ENCODE results near the gene CA11. TPM values are rescaled to one million over a fixed set of nuclear protein-coding genes. Genes with fewer than 3 reads are reported as not detected.
"Not testable (repeated sequence)": the region's sequence is repeated elsewhere in the genome, so short reads cannot be mapped to it uniquely, and the experiment has no call there.

Gene CA11
- 3.0 and 3.2 TPM in 2 replicates for polyA plus RNA-seq (2011; rRNA removed)
- polyA minus RNA-seq (2011; rRNA and poly(A)+ RNA removed) = 0.41 and 1.3 TPM in 2 replicates

DNA sequence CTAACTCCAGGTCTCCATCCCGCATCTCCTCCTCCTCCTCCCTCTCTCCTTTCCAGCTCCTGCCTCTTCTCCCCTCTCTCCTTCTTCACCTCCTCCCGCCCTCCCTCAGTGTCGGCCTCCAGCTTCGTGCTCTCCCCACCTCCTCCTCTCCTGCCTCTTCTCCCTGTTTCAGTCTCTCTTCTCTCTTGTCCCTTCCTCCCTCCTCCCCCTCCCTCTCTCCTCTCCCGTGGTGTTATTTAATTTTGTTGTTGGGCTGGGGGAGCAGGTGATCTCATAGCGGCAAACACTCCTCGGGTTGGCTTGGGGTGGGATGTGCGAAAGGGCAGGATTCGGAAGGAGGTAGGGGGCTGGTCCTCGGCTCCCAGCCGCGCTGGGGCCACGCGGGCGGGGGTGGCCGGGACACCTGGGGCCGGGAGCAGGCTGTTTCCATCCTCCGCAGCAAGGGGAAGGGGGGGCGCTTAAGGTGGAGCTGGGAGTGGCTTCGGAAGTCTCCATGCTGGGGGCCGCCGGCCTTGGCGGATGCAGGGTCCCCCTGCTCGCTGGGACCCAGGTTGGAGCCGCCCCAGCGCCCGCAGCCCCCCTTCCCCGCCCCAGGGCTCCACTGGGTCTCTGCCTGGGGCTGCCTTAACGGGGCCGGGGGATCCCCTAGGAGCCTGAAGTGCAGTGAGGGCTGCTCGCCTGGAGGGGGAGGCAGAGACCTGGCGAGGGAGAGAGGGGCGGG, at the start of gene CA11:
Gene CA11, minus strand, starts transcription at position 187 of the 721 bp plus-strand sequence. CDS start 555 bp downstream, outside the sequence.
- no peak for DNase-seq (ENCODE audit: low read depth)
- ChIA-PET POLR2A (no interaction called here), CTCF (interaction anchor here (0.6 to 3.5 kb wide), 23 partner anchors 10 to 196 kb away, joined by 3 to 20 read pairs (median 4); partner anchors contain the start of genes RPL18 and SPHK2)
- Histone ChIP-seq H3K36me3 (ENCODE audit: control insufficient read depth, insufficient read depth, low read length) (no peaks in the 10 kb centered on the region), H3K4me3 (ENCODE audit: low read depth, low read length) (peak within 1 kb of the TSS; percentile 47), H3K27me3 (ENCODE audit: control insufficient read depth, insufficient read depth, low read length) (no peaks in the 10 kb centered on the region)
- TF ChIP-seq, protein P1, sequence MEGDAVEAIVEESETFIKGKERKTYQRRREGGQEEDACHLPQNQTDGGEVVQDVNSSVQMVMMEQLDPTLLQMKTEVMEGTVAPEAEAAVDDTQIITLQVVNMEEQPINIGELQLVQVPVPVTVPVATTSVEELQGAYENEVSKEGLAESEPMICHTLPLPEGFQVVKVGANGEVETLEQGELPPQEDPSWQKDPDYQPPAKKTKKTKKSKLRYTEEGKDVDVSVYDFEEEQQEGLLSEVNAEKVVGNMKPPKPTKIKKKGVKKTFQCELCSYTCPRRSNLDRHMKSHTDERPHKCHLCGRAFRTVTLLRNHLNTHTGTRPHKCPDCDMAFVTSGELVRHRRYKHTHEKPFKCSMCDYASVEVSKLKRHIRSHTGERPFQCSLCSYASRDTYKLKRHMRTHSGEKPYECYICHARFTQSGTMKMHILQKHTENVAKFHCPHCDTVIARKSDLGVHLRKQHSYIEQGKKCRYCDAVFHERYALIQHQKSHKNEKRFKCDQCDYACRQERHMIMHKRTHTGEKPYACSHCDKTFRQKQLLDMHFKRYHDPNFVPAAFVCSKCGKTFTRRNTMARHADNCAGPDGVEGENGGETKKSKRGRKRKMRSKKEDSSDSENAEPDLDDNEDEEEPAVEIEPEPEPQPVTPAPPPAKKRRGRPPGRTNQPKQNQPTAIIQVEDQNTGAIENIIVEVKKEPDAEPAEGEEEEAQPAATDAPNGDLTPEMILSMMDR (IDR thresholded peaks at IDR 0.05; ENCODE audit: insufficient read depth, low read depth, low read length) = peak; percentile 94

GRCh38 chr19:48693629-48694028, 47.6 kb upstream of the CA11 start:
- H3K36me3 ChIP-seq (ENCODE audit: control insufficient read depth, insufficient read depth, low read length); DNase-seq (ENCODE audit: low read depth); H3K4me3 ChIP-seq (ENCODE audit: low read depth, low read length); POLR2A ChIA-PET; H3K27me3 ChIP-seq (ENCODE audit: control insufficient read depth, insufficient read depth, low read length): not testable (repeated sequence)
- CTCF ChIA-PET = interaction anchor here (1.4 to 1.9 kb wide), 4 partner anchors 10 to 48 kb away, joined by 3 to 9 read pairs (median 4); partner anchors contain the start of gene CA11

DNA sequence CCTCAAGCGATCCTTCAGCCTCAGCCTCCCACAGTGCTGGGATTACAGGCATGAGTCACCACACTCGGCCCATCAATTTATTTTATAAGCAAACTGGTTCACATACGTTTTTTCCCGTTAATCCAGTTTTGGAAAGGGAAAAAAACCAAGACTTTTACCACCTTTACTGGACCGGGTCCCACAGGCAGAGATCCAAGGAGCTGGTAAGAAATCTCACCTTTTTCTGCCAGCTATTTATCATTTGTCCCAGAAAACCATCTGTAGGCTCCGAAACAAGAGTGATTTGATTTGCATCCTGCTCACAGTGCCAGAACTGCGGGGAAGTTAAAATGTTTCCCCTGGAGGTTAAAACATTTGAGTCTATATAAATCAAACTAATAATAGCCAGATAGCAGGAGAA, 43.5 kb upstream of the CA11 start:
- POLR2A ChIA-PET = no interaction called here
- H3K36me3 ChIP-seq (ENCODE audit: control insufficient read depth, insufficient read depth, low read length) = no peaks in the 10 kb centered on the region
- TF ChIP-seq, protein P1 (IDR thresholded peaks at IDR 0.05; ENCODE audit: insufficient read depth, low read depth, low read length) = no peak
- no peak overlapping the region for H3K4me3 ChIP-seq (ENCODE audit: low read depth, low read length)
- CTCF ChIA-PET = interaction anchor here (2.3 kb wide), 1 partner anchor 14 kb away, joined by 10 read pairs; no protein-coding TSS in a partner anchor
- no peaks in the 10 kb centered on the region; the same call in 1 of the 2 replicates for H3K27me3 ChIP-seq (ENCODE audit: control insufficient read depth, insufficient read depth, low read length)
- DNase-seq (ENCODE audit: low read depth) = no peak

DNA sequence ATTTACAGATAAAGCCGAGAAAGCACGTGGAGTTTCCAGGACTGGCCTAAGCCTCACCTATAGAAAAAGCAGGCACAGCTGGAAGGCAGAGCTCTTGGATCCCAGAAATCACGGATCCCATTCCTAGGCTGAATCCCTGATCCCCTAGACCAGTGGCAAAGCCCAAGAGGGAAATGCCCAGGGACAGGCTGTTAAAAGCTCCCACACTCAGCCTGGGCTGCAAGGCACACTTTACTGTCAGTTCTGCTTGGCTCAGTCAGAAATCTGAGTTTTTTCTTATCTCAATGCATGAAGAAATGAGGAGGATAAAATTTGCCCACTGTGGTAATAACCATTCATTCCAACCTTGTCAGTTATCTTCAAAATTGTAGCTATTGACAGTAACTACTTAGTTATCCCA, 41.8 kb upstream of the CA11 start:
- DNase-seq (ENCODE audit: low read depth) = no peak
- H3K36me3 ChIP-seq (ENCODE audit: control insufficient read depth, insufficient read depth, low read length) = no peaks in the 10 kb centered on the region
- no peaks in the 10 kb centered on the region; the same call in 1 of the 2 replicates for H3K27me3 ChIP-seq (ENCODE audit: control insufficient read depth, insufficient read depth, low read length)
- TF ChIP-seq, protein P1 (IDR thresholded peaks at IDR 0.05; ENCODE audit: insufficient read depth, low read depth, low read length) = no peak
- CTCF ChIA-PET = interaction anchor here (2.9 kb wide), 1 partner anchor 12 kb away, joined by 13 read pairs; no protein-coding TSS in a partner anchor
- H3K4me3 ChIP-seq (ENCODE audit: low read depth, low read length) = no peak overlapping the region
- POLR2A ChIA-PET = no interaction called here

- POLR2A ChIA-PET; DNase-seq (ENCODE audit: low read depth); H3K27me3 ChIP-seq (ENCODE audit: control insufficient read depth, insufficient read depth, low read length); H3K36me3 ChIP-seq (ENCODE audit: control insufficient read depth, insufficient read depth, low read length); H3K4me3 ChIP-seq (ENCODE audit: low read depth, low read length): not testable (repeated sequence)
- CTCF ChIA-PET = interaction anchor here (2.9 kb wide), 1 partner anchor 11 kb away, joined by 13 read pairs; no protein-coding TSS in a partner anchor
Observed at GRCh38 chr19:48686637-48687036, 40.6 kb upstream of the CA11 start.

DNA sequence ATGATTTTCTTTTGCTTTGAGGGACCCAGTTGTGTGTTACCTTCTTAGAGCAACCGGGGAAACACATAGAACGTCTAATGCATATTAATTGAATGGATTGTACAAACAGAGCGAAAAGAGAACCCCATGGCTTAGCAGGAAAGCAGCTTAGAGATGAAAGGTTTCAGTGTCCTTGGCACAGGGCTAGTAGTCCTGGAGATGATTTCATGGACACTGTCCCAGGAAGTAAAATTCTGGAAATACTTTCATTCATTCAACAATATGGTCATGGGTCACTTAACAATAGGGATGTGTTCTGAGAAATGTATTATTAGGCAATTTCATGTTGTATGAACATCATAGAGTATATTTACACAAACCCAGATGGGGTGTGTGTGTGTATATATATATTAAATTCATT, 40.1 kb upstream of the CA11 start:
- TF ChIP-seq, protein P1 (IDR thresholded peaks at IDR 0.05; ENCODE audit: insufficient read depth, low read depth, low read length) = no peak
- H3K36me3 ChIP-seq (ENCODE audit: control insufficient read depth, insufficient read depth, low read length) = no peaks in the 10 kb centered on the region
- POLR2A ChIA-PET = no interaction called here
- no peaks in the 10 kb centered on the region; the same call in 1 of the 2 replicates for H3K27me3 ChIP-seq (ENCODE audit: control insufficient read depth, insufficient read depth, low read length)
- H3K4me3 ChIP-seq (ENCODE audit: low read depth, low read length) = no peak overlapping the region
- no peak for DNase-seq (ENCODE audit: low read depth)
- CTCF ChIA-PET = interaction anchor here (2.9 kb wide), 1 partner anchor 10 kb away, joined by 13 read pairs; no protein-coding TSS in a partner anchor
